Prostate gland (tissue), 2 donors: ENCODE data around the gene ABCA7.

Source experiments
- CTCF ChIP-seq, 4 experiments: fragments of 200-600 bp in 2 of 4; fragments of 450-650 bp in 2 of 4; sonication (generic) in 2 of 4; IDR thresholded peaks; 1 replicate in 3 of 4; 2 replicates in 1 of 4; pipeline ENCODE4 v1.5.1; 2016 to 2019; ENCODE audit warnings: antibody characterized with exemption in 4 of 4, mild to moderate bottlenecking in 2 of 4, moderate library complexity in 2 of 4
- POLR2A ChIP-seq: fragments of 450-650 bp; IDR thresholded peaks from one replicate; pipeline ENCODE4 v1.6.1; 2016; ENCODE audit warnings: antibody characterized with exemption, mild to moderate bottlenecking
- POLR2AphosphoS5 ChIP-seq: sonication (generic); formaldehyde crosslinking; IDR thresholded peaks from one replicate; pipeline ENCODE4 v1.6.1; 2017; ENCODE audit warnings: antibody characterized with exemption

GRCh38 chr19:992670-993055, 47.2 kb upstream of the ABCA7 start:
- TF ChIP-seq CTCF (IDR thresholded peaks at IDR 0.05): no peak
- TF ChIP-seq POLR2A: no peak
- no peak for TF ChIP-seq POLR2AphosphoS5
